IMR-90 (cell line): ENCODE measurements around the gene ALDH1B1. TPM values are rescaled to one million over a fixed set of nuclear protein-coding genes. Genes with fewer than 3 reads are reported as not detected.

ENCODE experiments used
- ATAC-seq: fragments of 200-7000 bp; cut with Tn5 transposase; 2 replicates; pipeline ENCODE4 v1.9.1; 2020; ENCODE audit warnings: low read depth, mild to moderate bottlenecking, moderate library complexity
- BruUV-seq: library from RNA; stranded (reverse); fragments of 400-500 nt; replicated peaks from 2 replicates; lab custom pipeline; 2021; lab: Mats Ljungman, UMichigan
- CTCF ChIA-PET: fragments of 300-600 bp; formaldehyde crosslinking; extraction: SDS; loops from one replicate; lab custom pipeline; 2021; ENCODE audit warnings: antibody characterized with exemption; lab: Yijun Ruan, JAX
- POLR2A ChIA-PET: fragments of 300-600 bp; sonication (Branson Sonifier 250); formaldehyde crosslinking; loops from one replicate; lab custom pipeline; 2022; ENCODE audit warnings: antibody characterized with exemption; ENCODE audit not compliant: unreplicated experiment; lab: Charles Lee
- DNase-seq: peaks from one replicate; pipeline ENCODE4 v3.0.0; 2013
- H2AFZ ChIP-seq: replicated peaks from 2 replicates; pipeline ENCODE3; 2013; ENCODE audit warnings: low read length, mild to moderate bottlenecking; ENCODE audit not compliant: poor library complexity
- H2AK5ac ChIP-seq: 2 replicates; pipeline ENCODE4 v1.6.1; 2013; ENCODE audit warnings: low read depth, low read length, inconsistent platforms
- H2AK9ac ChIP-seq: replicated peaks from 2 replicates; pipeline ENCODE3; 2013; ENCODE audit warnings: mild to moderate bottlenecking, low read depth, low read length, moderate library complexity; ENCODE audit not compliant: poor library complexity
- H2BK120ac ChIP-seq: 2 replicates; pipeline ENCODE4 v1.6.1; 2013; ENCODE audit warnings: low read depth, low read length, inconsistent platforms
- H2BK15ac ChIP-seq: 3 replicates; pipeline ENCODE4 v1.6.1; 2013; ENCODE audit warnings: low read depth, low read length, inconsistent platforms
- H2BK20ac ChIP-seq: 2 replicates; pipeline ENCODE4 v1.6.1; 2013; ENCODE audit warnings: low read depth, mild to moderate bottlenecking, inconsistent platforms, low read length, moderate library complexity
- H2BK5ac ChIP-seq: 2 replicates; pipeline ENCODE4 v1.6.1; 2013; ENCODE audit warnings: mild to moderate bottlenecking, low read depth, low read length, inconsistent platforms; ENCODE audit not compliant: poor library complexity, severe bottlenecking
- H3K14ac ChIP-seq: replicated peaks from 2 replicates; pipeline ENCODE4 v1.6.1; 2013; ENCODE audit warnings: low read depth, low read length, inconsistent platforms
- H3K18ac ChIP-seq: 2 replicates; pipeline ENCODE4 v1.6.1; 2013; ENCODE audit warnings: low read depth, low read length, control low read depth
- H3K23ac ChIP-seq: 2 replicates; pipeline ENCODE4 v1.6.1; 2013; ENCODE audit warnings: low read depth, low read length, inconsistent platforms
- H3K27ac ChIP-seq: 2 replicates; pipeline ENCODE4 v1.5.1; 2013; ENCODE audit warnings: mild to moderate bottlenecking, control low read depth, low read length; ENCODE audit not compliant: insufficient read depth
- H3K27me3 ChIP-seq: 2 replicates; pipeline ENCODE4 v1.6.1; 2013; ENCODE audit warnings: low read length; ENCODE audit not compliant: control insufficient read depth, insufficient read depth
- H3K36me3 ChIP-seq: 2 replicates; pipeline ENCODE4 v1.6.1; 2013; ENCODE audit warnings: low read length, mixed read lengths; ENCODE audit not compliant: control insufficient read depth, insufficient read depth
- H3K4ac ChIP-seq: 2 replicates; pipeline ENCODE4 v1.6.1; 2013; ENCODE audit warnings: low read depth, low read length, inconsistent platforms
- H3K4me1 ChIP-seq: 2 replicates; pipeline ENCODE4 v1.6.1; 2013; ENCODE audit warnings: low read length, mixed read lengths; ENCODE audit not compliant: control insufficient read depth, insufficient read depth
- H3K4me2 ChIP-seq: 2 replicates; pipeline ENCODE4 v1.6.1; 2013; ENCODE audit warnings: low read depth, mild to moderate bottlenecking, control low read depth, low read length, moderate library complexity
- H3K4me3 ChIP-seq: 2 replicates; pipeline ENCODE4 v1.5.1; 2013; ENCODE audit warnings: low read depth, mild to moderate bottlenecking, control low read depth, low read length, moderate library complexity; ENCODE audit not compliant: insufficient read depth
- H3K56ac ChIP-seq: 2 replicates; pipeline ENCODE4 v1.6.1; 2013; ENCODE audit warnings: low read length, inconsistent platforms; ENCODE audit not compliant: insufficient read depth; ENCODE audit errors: extremely low read depth
- H3K79me1 ChIP-seq, 2 experiments: 2 replicates each; pipeline ENCODE4 v1.6.1; 2013; ENCODE audit warnings: low read length in 2 of 2, inconsistent platforms in 1 of 2, low read depth in 1 of 2
- H3K9ac ChIP-seq: 2 replicates; pipeline ENCODE4 v1.6.1; 2013; ENCODE audit warnings: low read depth, low read length, control low read depth
- H3K9me1 ChIP-seq: 2 replicates; pipeline ENCODE4 v1.6.1; 2013; ENCODE audit warnings: low read length, inconsistent platforms; ENCODE audit not compliant: insufficient read depth
- H3K9me3 ChIP-seq: 2 replicates; pipeline ENCODE4 v1.6.1; 2013; ENCODE audit warnings: low read length; ENCODE audit not compliant: control insufficient read depth, insufficient read depth
- H4K20me1 ChIP-seq: 2 replicates; pipeline ENCODE4 v1.6.1; 2013; ENCODE audit warnings: low read length, inconsistent platforms; ENCODE audit not compliant: insufficient read depth
- H4K5ac ChIP-seq: 2 replicates; pipeline ENCODE4 v1.6.1; 2013; ENCODE audit warnings: mild to moderate bottlenecking, low read depth, low read length, control low read depth
- H4K8ac ChIP-seq, 2 experiments: 2 replicates each; pipeline ENCODE4 v1.6.1; 2013; ENCODE audit warnings: low read depth in 2 of 2, low read length in 2 of 2, control low read depth in 1 of 2, inconsistent platforms in 1 of 2
- H4K91ac ChIP-seq: 2 replicates; pipeline ENCODE4 v1.6.1; 2013; ENCODE audit warnings: low read depth, low read length, inconsistent platforms; ENCODE audit not compliant: insufficient read depth
- BHLHE40 ChIP-seq: fragments of 150-350 bp; IDR thresholded peaks from 2 replicates; pipeline ENCODE4 v1.6.1; 2016; ENCODE audit warnings: mild to moderate bottlenecking, low read depth, low read length
- CEBPB ChIP-seq: IDR thresholded peaks from 2 replicates; pipeline ENCODE4 v1.6.1; 2012; ENCODE audit warnings: low read depth, low read length, improper control_type of control experiment
- FOS ChIP-seq: fragments of 150-350 bp; IDR thresholded peaks from 2 replicates; pipeline ENCODE4 v1.6.1; 2016; ENCODE audit warnings: low read depth, low read length
- NFE2L2 ChIP-seq: fragments of 150-350 bp; IDR thresholded peaks from 2 replicates; pipeline ENCODE4 v1.6.1; 2016; ENCODE audit warnings: low read depth, mild to moderate bottlenecking, low read length
- POLR2A ChIP-seq: IDR thresholded peaks from 2 replicates; pipeline ENCODE4 v1.6.1; 2012; ENCODE audit warnings: mild to moderate bottlenecking, low read depth, low read length
- RCOR1 ChIP-seq: IDR thresholded peaks from 2 replicates; pipeline ENCODE4 v1.6.1; 2012; ENCODE audit warnings: mild to moderate bottlenecking, low read length, improper control_type of control experiment; ENCODE audit not compliant: insufficient replicate concordance
- USF2 ChIP-seq: fragments of 150-350 bp; IDR thresholded peaks from 2 replicates; pipeline ENCODE4 v1.6.1; 2017; ENCODE audit warnings: mild to moderate bottlenecking, antibody characterized with exemption, low read length, low read depth
- WGBS, 2 experiments: methylation state at CpG; one replicate each; pipeline versions ENCODE4 v1.1.5 to v1.1.7; 2013; ENCODE audit warnings: missing lambda C conversion rate in 2 of 2; ENCODE audit not compliant: insufficient read length in 1 of 2; ENCODE audit errors: extremely low coverage in 2 of 2; 5-methylcytosine and 5-hydroxymethylcytosine counted together
- dilution Hi-C: fragments of 300-500 bp; cut with HindIII; formaldehyde crosslinking; loops from one replicate; pipeline ENCODE4 v1.14.3; 2018; ENCODE audit warnings: low sequenced_read_pairs; ENCODE audit not compliant: unreplicated experiment
- in situ Hi-C: fragments of 300-500 bp; cut with MboI; formaldehyde crosslinking; loops from 3 replicates; pipeline ENCODE4 v1.14.3; 2019; ENCODE audit warnings: low sequenced_read_pairs, inconsistent platforms, mixed read lengths
- intact Hi-C: fragments of 100-400 bp; cut with micrococcal nuclease; formaldehyde crosslinking; loops from 2 replicates; pipeline ENCODE4 v1.10.0; 2022
- polyA plus RNA-seq, 3 experiments: library from polyadenylated mRNA; depleted of rRNA; stranded (reverse); fragments of >200 nt; gene quantifications; 2 replicates each; pipeline ENCODE4 v1.2.3, GENCODE V29; 2012; ENCODE audit warnings: low replicate concordance in 1 of 3
- total RNA-seq: library from RNA; depleted of rRNA; stranded (reverse); fragments of >200 nt; gene quantifications from 2 replicates; pipeline ENCODE4 v1.2.3, GENCODE V29; 2012

ALDH1B1 gene
- total and polyA plus RNA-seq, 2 of the 4 experiments (the other 2 are of a cell fraction): 29.6 to 37.6 TPM

- POLR2A ChIA-PET: no interaction called here
- ATAC-seq (no peak), DNase-seq (no peak)
- no peak overlapping the region for H3K14ac ChIP-seq
- H2BK20ac ChIP-seq: peak overlapping the region; percentile 51; the same call in 1 of the 2 replicates
- no peaks in the 10 kb centered on the region for H3K9me3 ChIP-seq
- no peak overlapping the region for H3K56ac ChIP-seq
- H3K4me2 ChIP-seq: no peak overlapping the region
- H4K8ac ChIP-seq: peak overlapping the region; percentile 37 to 49; a peak in 3 of 4 replicates
- CTCF ChIA-PET: no interaction called here
- H2AFZ ChIP-seq: no peak overlapping the region
- in situ Hi-C loops: no loop called here
- no peak overlapping the region for H3K4me3 ChIP-seq
- H3K23ac ChIP-seq: 0 out of 2 replicates have a peak overlapping the region, but pooled peaks have one; percentile 24
- H2BK15ac ChIP-seq: peak overlapping the region; percentile 60; the same call in 1 of the 3 replicates
- no peaks in the 10 kb centered on the region for H3K36me3 ChIP-seq
- no peak overlapping the region; the same call in 1 of the 2 replicates for H4K5ac ChIP-seq
- H3K79me1 ChIP-seq: no peaks in the 10 kb centered on the region; a peak in 1 of 4 replicates
- peak overlapping the region; percentile 42; the same call in 1 of the 2 replicates for H3K18ac ChIP-seq
- H2AK9ac ChIP-seq: no peak overlapping the region
- peaks cover 15% of the 10 kb centered on the region for H3K4me1 ChIP-seq
- dilution Hi-C loops: no loop called here
- no peak overlapping the region for H3K9ac ChIP-seq
- peak overlapping the region; percentile 41; the same call in 1 of the 2 replicates for H3K4ac ChIP-seq
- TF ChIP-seq RCOR1 (no peak), POLR2A (no peak), USF2 (no peak), BHLHE40 (peak; percentile 31; the same call in 1 of the 2 replicates), NFE2L2 (no peak), CEBPB (no peak), FOS (no peak)
- H4K91ac ChIP-seq: peak overlapping the region; percentile 31; the same call in 1 of the 2 replicates
- no peaks in the 10 kb centered on the region for H4K20me1 ChIP-seq
- intact Hi-C loops: no loop called here
- BruUV-seq: no TSS peak
- no peak overlapping the region for H2AK5ac ChIP-seq
- H3K27me3 ChIP-seq: peaks cover 8% of the 10 kb centered on the region
- 0% methylated on average over 1 of the region's 2 CpGs; no CpG with 5 or more reads in 1 of the 2 experiments for WGBS, 2 experiments
- H2BK5ac ChIP-seq: peak overlapping the region; percentile 25
- peaks cover 3% of the 10 kb centered on the region; the same call in 1 of the 2 replicates for H3K9me1 ChIP-seq
- no peak overlapping the region for H3K27ac ChIP-seq
- H2BK120ac ChIP-seq: peak overlapping the region; percentile 65
Observed at GRCh38 chr9:38435521-38435920, 43.0 kb downstream of the ALDH1B1 start.
